ENCODE results near the gene TCEAL4.

DNA sequence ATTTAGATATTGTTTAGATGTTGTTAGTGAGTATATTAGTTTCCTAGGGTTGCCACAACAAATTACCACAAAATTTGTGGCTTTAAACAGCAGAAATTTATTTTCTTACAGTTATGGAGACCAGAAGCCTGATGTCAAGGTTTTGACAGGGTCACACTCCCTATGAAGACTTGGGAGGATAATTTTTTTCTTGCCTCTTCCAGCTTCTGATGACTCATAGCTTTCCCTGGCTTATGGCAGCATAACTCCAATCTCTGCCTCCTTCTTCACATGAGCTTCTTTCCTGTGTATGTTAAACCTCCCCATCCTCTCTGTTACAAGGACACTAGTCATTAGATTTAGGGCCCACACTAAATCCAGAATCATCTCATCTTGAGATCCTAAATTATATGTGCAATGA, 45.2 kb upstream of the TCEAL4 start:
- TF ChIP-seq POLR2A (IDR thresholded peaks at IDR 0.05) (no peak), POLR2AphosphoS5 (IDR thresholded peaks at IDR 0.05) (no peak)
- TF ChIP-seq, protein P1, sequence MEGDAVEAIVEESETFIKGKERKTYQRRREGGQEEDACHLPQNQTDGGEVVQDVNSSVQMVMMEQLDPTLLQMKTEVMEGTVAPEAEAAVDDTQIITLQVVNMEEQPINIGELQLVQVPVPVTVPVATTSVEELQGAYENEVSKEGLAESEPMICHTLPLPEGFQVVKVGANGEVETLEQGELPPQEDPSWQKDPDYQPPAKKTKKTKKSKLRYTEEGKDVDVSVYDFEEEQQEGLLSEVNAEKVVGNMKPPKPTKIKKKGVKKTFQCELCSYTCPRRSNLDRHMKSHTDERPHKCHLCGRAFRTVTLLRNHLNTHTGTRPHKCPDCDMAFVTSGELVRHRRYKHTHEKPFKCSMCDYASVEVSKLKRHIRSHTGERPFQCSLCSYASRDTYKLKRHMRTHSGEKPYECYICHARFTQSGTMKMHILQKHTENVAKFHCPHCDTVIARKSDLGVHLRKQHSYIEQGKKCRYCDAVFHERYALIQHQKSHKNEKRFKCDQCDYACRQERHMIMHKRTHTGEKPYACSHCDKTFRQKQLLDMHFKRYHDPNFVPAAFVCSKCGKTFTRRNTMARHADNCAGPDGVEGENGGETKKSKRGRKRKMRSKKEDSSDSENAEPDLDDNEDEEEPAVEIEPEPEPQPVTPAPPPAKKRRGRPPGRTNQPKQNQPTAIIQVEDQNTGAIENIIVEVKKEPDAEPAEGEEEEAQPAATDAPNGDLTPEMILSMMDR (IDR thresholded peaks at IDR 0.05): no peak
